Measurements from ENCODE around the gene SCUBE1.

DNA sequence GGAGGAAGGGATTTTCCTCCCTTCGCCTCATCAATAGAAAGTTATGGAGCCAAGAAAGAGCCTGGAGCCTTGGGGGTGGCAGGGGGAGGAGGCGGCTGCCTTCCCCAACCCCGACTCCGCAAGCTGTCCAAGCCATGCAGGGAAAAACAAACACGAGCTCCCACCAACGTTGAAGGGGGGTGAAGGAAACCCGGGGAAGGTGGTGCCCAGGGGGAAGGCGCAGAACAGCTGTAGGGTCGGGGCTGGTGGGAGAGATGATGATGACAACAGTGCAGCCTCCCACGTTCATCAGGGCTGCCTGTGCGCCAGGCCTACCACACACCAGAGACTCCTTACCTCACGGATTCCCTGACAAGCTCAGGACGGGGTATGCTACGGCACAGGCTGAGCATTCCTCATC, 73.5 kb downstream of the SCUBE1 start:
- TF ChIP-seq, protein P1, sequence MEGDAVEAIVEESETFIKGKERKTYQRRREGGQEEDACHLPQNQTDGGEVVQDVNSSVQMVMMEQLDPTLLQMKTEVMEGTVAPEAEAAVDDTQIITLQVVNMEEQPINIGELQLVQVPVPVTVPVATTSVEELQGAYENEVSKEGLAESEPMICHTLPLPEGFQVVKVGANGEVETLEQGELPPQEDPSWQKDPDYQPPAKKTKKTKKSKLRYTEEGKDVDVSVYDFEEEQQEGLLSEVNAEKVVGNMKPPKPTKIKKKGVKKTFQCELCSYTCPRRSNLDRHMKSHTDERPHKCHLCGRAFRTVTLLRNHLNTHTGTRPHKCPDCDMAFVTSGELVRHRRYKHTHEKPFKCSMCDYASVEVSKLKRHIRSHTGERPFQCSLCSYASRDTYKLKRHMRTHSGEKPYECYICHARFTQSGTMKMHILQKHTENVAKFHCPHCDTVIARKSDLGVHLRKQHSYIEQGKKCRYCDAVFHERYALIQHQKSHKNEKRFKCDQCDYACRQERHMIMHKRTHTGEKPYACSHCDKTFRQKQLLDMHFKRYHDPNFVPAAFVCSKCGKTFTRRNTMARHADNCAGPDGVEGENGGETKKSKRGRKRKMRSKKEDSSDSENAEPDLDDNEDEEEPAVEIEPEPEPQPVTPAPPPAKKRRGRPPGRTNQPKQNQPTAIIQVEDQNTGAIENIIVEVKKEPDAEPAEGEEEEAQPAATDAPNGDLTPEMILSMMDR (IDR thresholded peaks at IDR 0.05), result no peak
- TF ChIP-seq POLR2A (IDR thresholded peaks at IDR 0.05), result no peak
